CD4-positive, alpha-beta T cell (primary cell): Measurements from ENCODE around the gene PKDREJ. TPM values are rescaled to one million over a fixed set of nuclear protein-coding genes. Genes with fewer than 3 reads are reported as not detected.

Experiments used
- ATAC-seq: fragments of 200-7000 bp; cut with Tn5 transposase; one replicate; pipeline ENCODE4 v1.10.0; 2022; ENCODE audit warnings: mild to moderate bottlenecking; ENCODE audit not compliant: poor library complexity
- CTCF ChIA-PET: fragments of 350-600 bp; sonication (Branson Sonifier 250); formaldehyde crosslinking; loops from one replicate; lab custom pipeline; 2021; ENCODE audit warnings: antibody characterized with exemption, inconsistent platforms; lab: Charles Lee
- POLR2A ChIA-PET: fragments of 350-600 bp; sonication (Branson Sonifier 250); formaldehyde crosslinking; loops from one replicate; lab custom pipeline; 2021; ENCODE audit warnings: antibody characterized with exemption, inconsistent platforms; lab: Charles Lee
- DNase-seq, 14 experiments: peaks; one replicate each; pipeline ENCODE4 v3.0.0-alpha.2; 2013 to 2020; ENCODE audit warnings: mixed read lengths in 2 of 14
- H3K27ac ChIP-seq, 2 donors: one replicate each; pipeline versions ENCODE4 v1.5.1 to v1.7.0; 2013; ENCODE audit warnings: low read length in 2 of 2, low read depth in 1 of 2, mild to moderate bottlenecking in 1 of 2
- H3K27me3 ChIP-seq, 2 experiments: 1 replicate in 1 of 2; 2 replicates in 1 of 2; pipeline versions ENCODE4 v1.6.1 to v1.7.0; 2013; ENCODE audit warnings: low read length in 2 of 2, control low read depth in 1 of 2, mild to moderate bottlenecking in 1 of 2, moderate library complexity in 1 of 2; ENCODE audit not compliant: insufficient read depth in 2 of 2, control insufficient read depth in 1 of 2
- H3K36me3 ChIP-seq: one replicate; pipeline ENCODE4 v1.6.1; 2013; ENCODE audit warnings: low read length, control low read depth; ENCODE audit not compliant: insufficient read depth
- H3K4me1 ChIP-seq: one replicate; pipeline ENCODE4 v1.6.1; 2013; ENCODE audit warnings: low read length, control low read depth; ENCODE audit not compliant: insufficient read depth
- H3K4me3 ChIP-seq: one replicate; pipeline ENCODE4 v1.5.1; 2013; ENCODE audit warnings: mild to moderate bottlenecking, low read length, moderate library complexity
- H3K9me3 ChIP-seq, 2 experiments: 1 replicate in 1 of 2; 2 replicates in 1 of 2; pipeline versions ENCODE4 v1.6.1 to v1.7.0; 2013; ENCODE audit warnings: low read length in 2 of 2, mild to moderate bottlenecking in 2 of 2, control low read depth in 1 of 2, moderate library complexity in 1 of 2; ENCODE audit not compliant: control insufficient read depth in 1 of 2, insufficient read depth in 1 of 2
- H3K27ac Mint-ChIP-seq: one replicate; pipeline ENCODE4 v1.8.0; 2020; ENCODE audit warnings: mixed read lengths
- H3K27me3 Mint-ChIP-seq: one replicate; pipeline ENCODE4 v1.8.0; 2021; ENCODE audit warnings: mixed read lengths
- H3K36me3 Mint-ChIP-seq: one replicate; pipeline ENCODE4 v1.8.0; 2021; ENCODE audit warnings: low read depth, mixed read lengths
- H3K4me1 Mint-ChIP-seq: one replicate; pipeline ENCODE4 v1.8.0; 2021; ENCODE audit warnings: low read depth, mixed read lengths
- H3K4me3 Mint-ChIP-seq: one replicate; pipeline ENCODE4 v1.8.0; 2020; ENCODE audit warnings: mild to moderate bottlenecking, mixed read lengths
- H3K9me3 Mint-ChIP-seq: one replicate; pipeline ENCODE4 v1.8.0; 2020; ENCODE audit warnings: mixed read lengths
- intact Hi-C, 2 experiments: fragments of 100-400 bp; cut with DNase I in 1 of 2; cut with micrococcal nuclease in 1 of 2; formaldehyde crosslinking; loops; one replicate each; pipeline versions ENCODE4 v1.15.1 to v1.9.0; 2023 to 2025; cut with DNase I, micrococcal nuclease
- total RNA-seq, 174 experiments: library from RNA in 2 of 174; stranded (reverse) in 2 of 174; gene quantifications; one replicate each; pipeline ENCODE4 v1.2.3 and lab custom pipeline; 2021 to 2026
- TF ChIP-seq, protein P1 (sequence below): fragments of 200-600 bp; IDR thresholded peaks from one replicate; pipeline ENCODE4 v1.8.0; 2022; ENCODE audit warnings: antibody characterized with exemption, mild to moderate bottlenecking

The PKDREJ gene
- total RNA-seq, 2 experiments from 2014 or later = not detected

DNA sequence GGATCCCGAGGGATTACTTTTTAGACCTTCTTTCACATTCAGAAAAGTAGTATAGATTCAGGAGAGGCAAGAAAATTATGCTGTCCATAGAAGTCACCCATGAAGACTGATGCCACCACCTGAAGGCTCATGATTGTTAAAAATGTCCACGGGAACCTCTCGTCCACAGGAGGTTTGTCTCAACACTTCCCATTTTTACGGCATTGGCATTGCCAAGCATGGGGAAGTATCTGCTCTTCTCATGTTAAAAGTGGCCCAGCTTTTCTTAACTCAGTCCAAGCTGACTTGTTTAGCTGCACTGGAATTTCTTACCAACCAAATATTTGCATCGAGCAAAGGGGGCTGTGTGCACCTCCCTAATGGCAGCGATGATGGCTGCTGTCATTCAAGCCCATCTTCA, 22.6 kb downstream of the PKDREJ start:
- no peak overlapping the region for H3K4me3 Mint-ChIP-seq
- H3K4me1 Mint-ChIP-seq = peaks cover 19% of the 10 kb centered on the region
- ATAC-seq (no peak), DNase-seq (no peak)
- peaks cover 22% of the 10 kb centered on the region for H3K4me1 ChIP-seq
- no peak overlapping the region for H3K27ac Mint-ChIP-seq
- TF ChIP-seq, protein P1, sequence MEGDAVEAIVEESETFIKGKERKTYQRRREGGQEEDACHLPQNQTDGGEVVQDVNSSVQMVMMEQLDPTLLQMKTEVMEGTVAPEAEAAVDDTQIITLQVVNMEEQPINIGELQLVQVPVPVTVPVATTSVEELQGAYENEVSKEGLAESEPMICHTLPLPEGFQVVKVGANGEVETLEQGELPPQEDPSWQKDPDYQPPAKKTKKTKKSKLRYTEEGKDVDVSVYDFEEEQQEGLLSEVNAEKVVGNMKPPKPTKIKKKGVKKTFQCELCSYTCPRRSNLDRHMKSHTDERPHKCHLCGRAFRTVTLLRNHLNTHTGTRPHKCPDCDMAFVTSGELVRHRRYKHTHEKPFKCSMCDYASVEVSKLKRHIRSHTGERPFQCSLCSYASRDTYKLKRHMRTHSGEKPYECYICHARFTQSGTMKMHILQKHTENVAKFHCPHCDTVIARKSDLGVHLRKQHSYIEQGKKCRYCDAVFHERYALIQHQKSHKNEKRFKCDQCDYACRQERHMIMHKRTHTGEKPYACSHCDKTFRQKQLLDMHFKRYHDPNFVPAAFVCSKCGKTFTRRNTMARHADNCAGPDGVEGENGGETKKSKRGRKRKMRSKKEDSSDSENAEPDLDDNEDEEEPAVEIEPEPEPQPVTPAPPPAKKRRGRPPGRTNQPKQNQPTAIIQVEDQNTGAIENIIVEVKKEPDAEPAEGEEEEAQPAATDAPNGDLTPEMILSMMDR = no peak
- ChIA-PET CTCF (interaction anchor here (0.6 kb wide), 1 partner anchor 279 kb away, joined by 4 read pairs; no protein-coding TSS in a partner anchor), POLR2A (interaction anchor here (1.2 kb wide), 1 partner anchor 12 kb away, joined by 3 read pairs; no protein-coding TSS in a partner anchor)
- H3K9me3 Mint-ChIP-seq = no peaks in the 10 kb centered on the region
- H3K27me3 ChIP-seq = no peaks in the 10 kb centered on the region
- peaks cover 21% of the 10 kb centered on the region for H3K36me3 Mint-ChIP-seq
- no peak overlapping the region for H3K4me3 ChIP-seq
- intact Hi-C loops = loop anchor here in 1 of 2 experiments (10.0 kb wide), 1 partner anchor 226 kb away; no protein-coding TSS in a partner anchor
- H3K27ac ChIP-seq = no peak overlapping the region
- H3K9me3 ChIP-seq = peaks cover 0 to 13% of the 10 kb centered on the region in 2 experiments
- H3K36me3 ChIP-seq = peaks cover 26% of the 10 kb centered on the region
- no peaks in the 10 kb centered on the region for H3K27me3 Mint-ChIP-seq

DNA sequence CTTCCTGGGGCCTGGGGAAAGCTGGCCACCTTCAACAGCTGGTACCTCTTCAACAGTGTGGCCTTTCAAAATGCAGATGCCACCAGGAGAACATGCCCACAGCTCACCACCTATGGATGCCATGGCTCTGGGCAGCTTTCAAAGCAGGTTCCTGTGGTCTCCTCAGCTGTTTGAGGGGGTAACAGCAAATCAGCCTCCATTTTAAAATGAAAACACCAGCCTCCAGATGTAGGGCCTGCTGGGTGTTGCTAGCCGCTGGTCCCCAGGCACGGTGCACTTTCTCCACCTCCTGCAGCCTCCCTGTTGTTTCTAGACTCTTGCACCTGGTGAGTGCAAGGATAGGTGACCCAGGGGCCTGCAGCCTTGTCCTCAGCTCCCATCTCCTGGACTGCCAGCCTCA, 23.1 kb downstream of the PKDREJ start:
- intact Hi-C loops = loop anchor here in 1 of 2 experiments (10.0 kb wide), 1 partner anchor 225 kb away; no protein-coding TSS in a partner anchor
- H3K4me3 ChIP-seq = no peak overlapping the region
- peaks cover 19% of the 10 kb centered on the region for H3K4me1 Mint-ChIP-seq
- CTCF ChIA-PET = interaction anchor here (0.6 kb wide), 1 partner anchor 280 kb away, joined by 4 read pairs; no protein-coding TSS in a partner anchor
- peaks cover 30% of the 10 kb centered on the region for H3K36me3 ChIP-seq
- H3K4me1 ChIP-seq = peaks cover 22% of the 10 kb centered on the region
- H3K36me3 Mint-ChIP-seq = peaks cover 20% of the 10 kb centered on the region
- H3K27ac ChIP-seq = no peak overlapping the region
- H3K9me3 ChIP-seq = peaks cover 0 to 13% of the 10 kb centered on the region in 2 experiments
- no peaks in the 10 kb centered on the region for H3K9me3 Mint-ChIP-seq
- DNase-seq (no peak), ATAC-seq (no peak)
- TF ChIP-seq, protein P1 = no peak
- peak overlapping the region; percentile 66 for H3K27ac Mint-ChIP-seq
- H3K4me3 Mint-ChIP-seq = no peak overlapping the region
- H3K27me3 ChIP-seq = no peaks in the 10 kb centered on the region
- POLR2A ChIA-PET = interaction anchor here (1.2 kb wide), 1 partner anchor 13 kb away, joined by 3 read pairs; no protein-coding TSS in a partner anchor
- no peaks in the 10 kb centered on the region for H3K27me3 Mint-ChIP-seq

DNA sequence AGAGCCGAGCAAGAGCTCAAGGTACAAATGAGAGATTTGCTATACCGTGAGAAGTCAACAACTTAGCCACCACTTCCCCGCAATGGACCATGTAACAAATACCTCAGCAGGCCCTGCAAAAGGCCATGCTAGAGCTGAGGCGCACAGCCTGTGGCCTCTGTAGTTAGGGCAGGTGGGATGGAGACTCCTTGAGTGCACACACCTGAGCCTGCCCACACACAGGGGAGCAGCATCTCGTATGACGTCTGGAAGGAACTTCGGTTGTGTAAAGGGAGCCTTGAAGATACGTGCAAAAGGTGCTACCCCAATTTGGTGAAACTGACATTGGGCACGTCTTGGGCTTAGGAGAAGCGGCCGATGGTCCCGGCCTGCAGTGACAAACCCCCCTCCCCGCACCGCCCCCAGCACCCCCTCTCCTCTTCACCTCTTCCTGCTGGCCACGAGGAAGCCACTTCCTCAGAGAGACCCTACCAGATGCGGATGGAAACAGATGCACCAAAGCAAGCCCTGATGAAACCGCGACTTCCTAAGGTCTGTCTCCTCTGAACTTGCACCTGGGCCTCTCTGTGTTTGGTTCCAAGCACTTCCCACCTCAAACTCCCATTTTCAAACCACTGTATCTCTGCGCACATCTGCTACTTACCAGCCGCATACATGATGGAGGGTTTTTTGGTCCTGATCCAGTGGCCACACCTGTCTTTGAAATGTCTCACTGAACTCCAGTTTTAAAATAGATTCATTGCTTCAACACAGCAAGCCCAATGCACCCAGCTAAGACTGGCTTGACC, 23.7 kb downstream of the PKDREJ start:
- H3K4me3 Mint-ChIP-seq = peak overlapping the region; percentile 32
- POLR2A ChIA-PET = interaction anchor here (1.2 kb wide), 1 partner anchor 13 kb away, joined by 3 read pairs; no protein-coding TSS in a partner anchor
- peak in 4 of 14 experiments; percentile 15 to 37 (median 32) for DNase-seq
- H3K27ac ChIP-seq = no peak overlapping the region
- H3K9me3 ChIP-seq = peaks cover 0 to 13% of the 10 kb centered on the region in 2 experiments
- no peak overlapping the region for H3K4me3 ChIP-seq
- intact Hi-C loops = loop anchor here in 1 of 2 experiments (10.0 kb wide), 1 partner anchor 225 kb away; no protein-coding TSS in a partner anchor
- no peaks in the 10 kb centered on the region for H3K9me3 Mint-ChIP-seq
- H3K27ac Mint-ChIP-seq = peak overlapping the region; percentile 66
- CTCF ChIA-PET = no interaction called here
- no peaks in the 10 kb centered on the region for H3K27me3 Mint-ChIP-seq
- peaks cover 20% of the 10 kb centered on the region for H3K36me3 Mint-ChIP-seq
- H3K4me1 Mint-ChIP-seq = peaks cover 19% of the 10 kb centered on the region
- TF ChIP-seq, protein P1 = no peak
- no peaks in the 10 kb centered on the region for H3K27me3 ChIP-seq
- peaks cover 28% of the 10 kb centered on the region for H3K36me3 ChIP-seq
- peak; percentile 61 for ATAC-seq
- H3K4me1 ChIP-seq = peaks cover 22% of the 10 kb centered on the region
